Measurements from ENCODE around the gene ADAMTS15.
A peak's percentile ranks its signal among the peaks of the same experiment; 100 is the strongest.

ADAMTS15 gene

DNA sequence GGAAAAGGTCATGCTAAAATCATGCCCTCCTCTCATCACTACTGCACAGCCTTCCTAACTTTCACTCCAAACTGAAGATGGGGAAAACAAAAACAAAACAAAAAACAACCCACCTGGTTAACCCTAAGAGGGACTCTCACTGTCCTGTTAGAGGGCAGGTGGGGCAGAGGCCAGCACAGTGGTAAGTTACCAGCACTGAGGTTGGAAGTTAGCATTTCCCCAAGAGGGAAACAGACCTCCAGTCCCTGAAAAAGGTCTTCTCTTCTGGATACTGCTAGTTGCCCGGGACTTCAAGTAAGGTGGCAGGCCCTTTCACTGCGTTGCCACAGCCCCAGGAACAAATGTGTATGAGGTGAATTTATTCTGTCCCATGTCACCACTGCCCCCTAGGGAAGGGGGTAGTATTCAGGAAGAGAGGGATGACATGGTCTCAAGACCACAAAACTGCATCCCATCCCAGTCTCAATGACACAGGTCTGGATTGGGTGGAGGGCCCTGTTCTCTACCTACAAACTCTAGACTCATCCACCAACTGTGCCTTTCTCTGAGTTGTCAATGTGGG, 19.2 kb upstream of the ADAMTS15 start:
- FAIRE-seq: no peak
- DNase-seq (ENCODE audit: insufficient read length, low spot score): no peak
- TF ChIP-seq, protein P1, sequence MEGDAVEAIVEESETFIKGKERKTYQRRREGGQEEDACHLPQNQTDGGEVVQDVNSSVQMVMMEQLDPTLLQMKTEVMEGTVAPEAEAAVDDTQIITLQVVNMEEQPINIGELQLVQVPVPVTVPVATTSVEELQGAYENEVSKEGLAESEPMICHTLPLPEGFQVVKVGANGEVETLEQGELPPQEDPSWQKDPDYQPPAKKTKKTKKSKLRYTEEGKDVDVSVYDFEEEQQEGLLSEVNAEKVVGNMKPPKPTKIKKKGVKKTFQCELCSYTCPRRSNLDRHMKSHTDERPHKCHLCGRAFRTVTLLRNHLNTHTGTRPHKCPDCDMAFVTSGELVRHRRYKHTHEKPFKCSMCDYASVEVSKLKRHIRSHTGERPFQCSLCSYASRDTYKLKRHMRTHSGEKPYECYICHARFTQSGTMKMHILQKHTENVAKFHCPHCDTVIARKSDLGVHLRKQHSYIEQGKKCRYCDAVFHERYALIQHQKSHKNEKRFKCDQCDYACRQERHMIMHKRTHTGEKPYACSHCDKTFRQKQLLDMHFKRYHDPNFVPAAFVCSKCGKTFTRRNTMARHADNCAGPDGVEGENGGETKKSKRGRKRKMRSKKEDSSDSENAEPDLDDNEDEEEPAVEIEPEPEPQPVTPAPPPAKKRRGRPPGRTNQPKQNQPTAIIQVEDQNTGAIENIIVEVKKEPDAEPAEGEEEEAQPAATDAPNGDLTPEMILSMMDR (IDR thresholded peaks at IDR 0.05; ENCODE audit: insufficient read depth, missing control alignments): peak; percentile 12

DNA sequence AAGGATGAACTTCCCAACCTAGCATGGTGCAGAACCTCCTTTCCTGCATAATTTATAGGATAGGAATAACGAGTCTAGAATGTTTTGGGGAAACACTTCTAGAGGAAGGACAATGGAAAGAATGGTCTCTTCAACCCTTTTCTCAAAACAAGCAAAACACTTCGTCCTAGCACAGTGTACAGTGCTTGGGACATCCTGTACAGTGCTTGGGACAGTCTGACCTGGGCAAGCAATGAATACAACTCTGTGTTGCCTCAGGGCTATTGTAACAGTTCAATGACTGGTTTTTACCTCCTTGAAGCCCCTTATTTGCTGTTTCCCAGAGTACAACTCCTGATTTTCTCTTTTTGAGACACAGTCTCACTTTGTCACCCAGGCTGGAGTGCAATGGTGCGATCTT, 18.5 kb upstream of the ADAMTS15 start:
- TF ChIP-seq, protein P1 (IDR thresholded peaks at IDR 0.05; ENCODE audit: insufficient read depth, missing control alignments): no peak
- DNase-seq (ENCODE audit: insufficient read length, low spot score): no peak
- no peak for FAIRE-seq

DNA sequence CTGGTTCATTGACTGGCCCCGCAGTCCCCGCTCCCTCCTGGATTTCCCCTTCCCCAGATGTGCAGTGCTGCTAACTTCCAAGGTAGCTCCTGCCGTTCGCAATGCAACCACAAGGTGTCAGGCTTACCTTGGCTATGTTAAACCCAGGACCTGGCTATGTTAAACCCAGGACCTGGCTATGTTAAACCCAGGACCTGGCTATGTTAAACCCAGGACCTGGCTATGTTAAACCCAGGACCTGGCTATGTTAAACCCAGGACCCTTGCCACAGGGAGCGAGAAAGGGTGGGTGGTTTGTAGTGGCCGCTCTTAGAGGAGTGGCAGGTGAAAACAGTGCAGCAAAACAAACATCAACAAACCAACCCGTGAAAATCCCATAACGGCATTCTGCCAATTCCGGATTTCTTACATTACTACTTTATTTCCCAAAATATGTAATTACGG, 17.1 kb upstream of the ADAMTS15 start:
- no peak for FAIRE-seq
- peak; percentile 77 for DNase-seq (ENCODE audit: insufficient read length, low spot score)
- TF ChIP-seq, protein P1 (IDR thresholded peaks at IDR 0.05; ENCODE audit: insufficient read depth, missing control alignments): peak; percentile 88

DNA sequence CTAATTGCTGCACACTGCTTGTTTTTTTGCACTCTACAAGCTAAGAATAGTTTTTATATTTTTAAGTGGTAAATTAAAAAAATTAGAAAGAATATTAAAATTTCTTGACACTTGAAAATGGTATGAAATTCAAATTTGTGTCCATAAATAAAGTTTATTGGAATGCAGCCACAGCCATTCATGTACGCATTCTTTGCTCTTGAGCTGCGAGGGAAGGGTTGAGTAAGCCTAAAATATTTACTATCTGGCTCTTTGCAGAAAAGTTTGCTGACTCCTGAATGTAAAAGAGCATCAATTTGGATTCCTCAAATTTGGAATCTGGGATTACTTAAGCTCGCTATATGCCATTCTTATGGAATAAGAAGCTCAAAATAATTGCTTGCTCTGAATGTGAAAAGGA, 16.6 kb upstream of the ADAMTS15 start:
- DNase-seq (ENCODE audit: insufficient read length, low spot score) (no peak), FAIRE-seq (no peak)
- TF ChIP-seq, protein P1 (IDR thresholded peaks at IDR 0.05; ENCODE audit: insufficient read depth, missing control alignments): no peak

DNA sequence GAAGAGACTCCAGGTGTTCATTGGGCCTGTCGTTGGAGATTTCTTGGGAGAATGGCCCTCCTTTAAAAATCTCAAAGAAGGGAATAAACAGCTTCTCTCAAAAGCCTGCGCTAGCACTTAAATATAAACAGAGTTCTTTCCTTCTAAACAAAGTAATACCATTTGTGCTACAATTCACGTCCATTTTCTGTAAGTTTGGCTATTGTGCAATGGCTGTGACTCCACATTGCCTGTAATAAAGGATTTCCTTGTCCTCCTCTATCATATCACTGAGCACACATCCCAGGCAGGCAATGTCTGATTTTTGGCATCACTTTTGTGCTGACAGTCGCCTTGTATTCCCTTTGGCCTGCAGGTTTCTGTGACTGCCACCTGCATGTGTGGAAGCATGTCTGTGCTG, 15.1 kb upstream of the ADAMTS15 start:
- FAIRE-seq: no peak
- TF ChIP-seq, protein P1 (IDR thresholded peaks at IDR 0.05; ENCODE audit: insufficient read depth, missing control alignments): no peak

DNA sequence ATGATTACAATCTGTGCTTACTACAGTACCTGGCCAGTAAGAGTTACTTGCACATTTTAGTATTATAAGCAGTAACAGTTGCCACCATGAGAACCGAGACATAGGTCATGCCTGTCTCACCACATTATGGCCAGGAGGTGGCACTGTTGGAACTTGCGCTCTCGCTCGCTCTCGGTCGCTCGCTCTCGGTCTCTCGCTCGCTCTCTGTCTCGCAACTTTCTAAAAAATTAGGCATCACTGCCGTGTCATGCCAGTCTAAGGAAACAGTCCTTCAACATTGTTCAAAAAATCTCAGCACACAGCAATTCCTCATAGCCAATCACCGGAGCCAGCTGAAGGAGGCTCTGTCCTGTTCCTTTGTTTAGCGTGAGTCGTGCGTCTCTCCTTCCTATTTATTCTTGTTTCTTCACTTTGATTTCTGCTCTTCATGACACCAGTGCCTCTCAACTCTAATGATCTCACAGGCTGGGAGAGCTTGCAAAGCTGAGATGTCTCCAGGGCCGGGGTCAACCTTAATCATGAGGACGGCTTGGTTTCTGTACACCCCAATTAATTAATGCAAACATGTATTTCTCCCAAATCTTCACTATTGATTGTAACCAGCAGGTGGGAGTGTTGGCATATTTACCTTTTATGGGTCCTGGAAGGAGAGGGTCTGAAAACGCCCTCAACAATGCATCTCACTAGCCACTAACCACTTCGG, 13.8 kb upstream of the ADAMTS15 start:
- TF ChIP-seq, protein P1 (IDR thresholded peaks at IDR 0.05; ENCODE audit: insufficient read depth, missing control alignments): peak; percentile 95
- FAIRE-seq (peak; percentile 25), DNase-seq (ENCODE audit: insufficient read length, low spot score) (no peak)

More for the DNA sequence above, 15.1 kb upstream of the ADAMTS15 start:
- no peak for DNase-seq (ENCODE audit: insufficient read length, low spot score)

DNA sequence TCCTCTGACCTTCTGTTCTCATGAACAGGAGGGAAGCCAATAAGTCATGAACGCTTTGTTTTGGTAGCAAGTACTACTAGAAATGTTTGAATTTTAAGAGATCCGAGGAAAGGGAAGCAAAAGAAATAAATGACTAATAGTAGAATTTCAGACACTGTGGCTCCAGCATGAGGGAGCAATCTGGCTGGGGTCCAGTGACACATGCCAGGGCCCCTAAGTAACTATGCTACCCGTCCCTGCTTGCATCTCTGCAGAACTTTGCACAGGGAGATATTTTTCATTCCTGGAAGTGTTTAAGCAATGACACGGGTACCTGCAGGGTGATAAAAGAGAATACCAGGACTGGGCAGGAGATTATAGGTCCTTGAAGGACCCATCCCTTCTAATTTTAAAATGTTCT, 12.8 kb upstream of the ADAMTS15 start:
- FAIRE-seq (no peak), DNase-seq (ENCODE audit: insufficient read length, low spot score) (no peak)
- TF ChIP-seq, protein P1 (IDR thresholded peaks at IDR 0.05; ENCODE audit: insufficient read depth, missing control alignments): no peak
